H1 (cell line): ENCODE data around the gene SERPINB12. TPM values are rescaled to one million over a fixed set of nuclear protein-coding genes. Genes with fewer than 3 reads are reported as not detected.

Experiments
- CEBPB ChIP-seq: IDR thresholded peaks from 2 replicates; pipeline ENCODE4 v1.6.1; 2012; ENCODE audit warnings: low read depth, low read length
- EP300 ChIP-seq, 2 experiments: IDR thresholded peaks; 1 replicate in 1 of 2; 2 replicates in 1 of 2; pipeline ENCODE4 v1.6.1; 2011 to 2012; ENCODE audit warnings: low read depth in 2 of 2, low read length in 2 of 2, mild to moderate bottlenecking in 2 of 2, borderline replicate concordance in 1 of 2, inconsistent platforms in 1 of 2, moderate library complexity in 1 of 2
- JUN ChIP-seq: IDR thresholded peaks from 2 replicates; pipeline ENCODE4 v1.6.1; 2011; ENCODE audit warnings: low read depth, mild to moderate bottlenecking, improper control_type of control experiment, low read length
- KDM1A ChIP-seq: fragments of 200-600, 300-600 bp; sonication (generic); IDR thresholded peaks from 2 replicates; pipeline ENCODE4 v1.7.1; 2016; ENCODE audit warnings: mild to moderate bottlenecking, low read length, borderline replicate concordance
- KDM4A ChIP-seq: IDR thresholded peaks from one replicate; pipeline ENCODE4 v1.7.1; 2012; ENCODE audit warnings: low read depth, mild to moderate bottlenecking, moderate library complexity, low read length, inconsistent platforms; ENCODE audit not compliant: severe bottlenecking
- KDM5A ChIP-seq: fragments of 200-600 bp; IDR thresholded peaks from 2 replicates; pipeline ENCODE4 v1.7.1; 2012; ENCODE audit warnings: mild to moderate bottlenecking, low read length, inconsistent platforms, mixed read lengths
- RAD21 ChIP-seq, 2 experiments: IDR thresholded peaks in 1 of 2; conservative IDR thresholded peaks in 1 of 2; 2 replicates each; pipeline ENCODE4 v1.6.1; 2011; ENCODE audit warnings: low read depth in 2 of 2, low read length in 2 of 2, improper control_type of control experiment in 1 of 2, inconsistent platforms in 1 of 2, mild to moderate bottlenecking in 1 of 2, moderate library complexity in 1 of 2
- RBBP5 ChIP-seq: IDR thresholded peaks from 2 replicates; pipeline ENCODE4 v1.7.1; 2012; ENCODE audit warnings: low read depth, mild to moderate bottlenecking, inconsistent platforms, low read length, moderate library complexity, borderline replicate concordance
- SIN3A ChIP-seq, 2 experiments: IDR thresholded peaks in 1 of 2; conservative IDR thresholded peaks in 1 of 2; 2 replicates each; pipeline ENCODE4 v1.6.1; 2011 to 2012; ENCODE audit warnings: low read length in 2 of 2, improper control_type of control experiment in 1 of 2, low read depth in 1 of 2, mild to moderate bottlenecking in 1 of 2
- SIX5 ChIP-seq: IDR thresholded peaks from 2 replicates; pipeline ENCODE4 v1.6.1; 2011; ENCODE audit warnings: mild to moderate bottlenecking, low read depth, low read length
- YY1 ChIP-seq: IDR thresholded peaks from 2 replicates; pipeline ENCODE4 v1.6.1; 2011; ENCODE audit warnings: low read depth, mild to moderate bottlenecking, low read length
- ZNF274 ChIP-seq: IDR thresholded peaks from 2 replicates; pipeline ENCODE4 v1.7.0; 2012; ENCODE audit warnings: low read length, borderline replicate concordance; ENCODE audit errors: extremely low read depth
- polyA plus RNA-seq, 7 experiments: library from polyadenylated mRNA; depleted of rRNA in 3 of 7; stranded (reverse) in 5 of 7; unstranded in 2 of 7; fragments of >200 nt in 5 of 7; fragments of 200-250 nt in 2 of 7; gene quantifications; 1 replicate in 5 of 7; 2 replicates in 1 of 7; 4 replicates in 1 of 7; pipeline versions ENCODE4 v1.2.1 to v1.2.3, GENCODE V29; 2011 to 2013; ENCODE audit warnings: missing spikeins in 2 of 7, mixed read lengths in 2 of 7
- total RNA-seq: library from RNA; stranded (reverse); fragmentation: NEBNext Ultra II Directional; extraction: Animal tissue kit (Norgen Biotek cat#: 25700); gene quantifications from 2 replicates; pipeline ENCODE4 v1.2.1, GENCODE V29; 2021
- TF ChIP-seq, protein P1 (sequence below): IDR thresholded peaks from 2 replicates; pipeline ENCODE4 v1.6.1; 2011; ENCODE audit warnings: low read length, improper control_type of control experiment

Gene SERPINB12
- total and polyA plus RNA-seq, 2 of the 8 experiments (the other 6 are each of a cell fraction or from before 2014, with no cell fraction given), result not detected

- TF ChIP-seq KDM1A (no peak), SIX5 (no peak), ZNF274 (no peak), CEBPB (no peak), SIN3A (conservative IDR thresholded peaks at IDR 0.05 in 1 of 2, IDR thresholded peaks at IDR 0.05 in 1 of 2; ENCODE audit: low read depth in 1 of 2, low read length in 2 of 2) (no peak), RBBP5 (no peak), EP300 (IDR thresholded peaks at IDR 0.05; ENCODE audit: borderline replicate concordance in 1 of 2, low read depth in 2 of 2, low read length in 2 of 2) (peak in 1 of 2 experiments; percentile 32; a peak in 1 of 3 replicates), RAD21 (IDR thresholded peaks at IDR 0.05 in 1 of 2, conservative IDR thresholded peaks at IDR 0.05 in 1 of 2; ENCODE audit: low read depth in 2 of 2, low read length in 2 of 2) (peak; percentile 93 to 97), JUN (no peak), YY1 (0 out of 2 replicates have a peak, but pooled peaks have one; percentile 11), KDM4A (no peak), KDM5A (no peak)
- TF ChIP-seq, protein P1, sequence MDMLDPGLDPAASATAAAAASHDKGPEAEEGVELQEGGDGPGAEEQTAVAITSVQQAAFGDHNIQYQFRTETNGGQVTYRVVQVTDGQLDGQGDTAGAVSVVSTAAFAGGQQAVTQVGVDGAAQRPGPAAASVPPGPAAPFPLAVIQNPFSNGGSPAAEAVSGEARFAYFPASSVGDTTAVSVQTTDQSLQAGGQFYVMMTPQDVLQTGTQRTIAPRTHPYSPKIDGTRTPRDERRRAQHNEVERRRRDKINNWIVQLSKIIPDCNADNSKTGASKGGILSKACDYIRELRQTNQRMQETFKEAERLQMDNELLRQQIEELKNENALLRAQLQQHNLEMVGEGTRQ, result no peak
Measured at GRCh38 chr18:63518178-63519012, 23.8 kb upstream of the SERPINB12 start (continued).
